ENCODE data around the gene MAP2. TPM values are rescaled to one million over a fixed set of nuclear protein-coding genes. Genes with fewer than 3 reads are reported as not detected.

Gene MAP2
- total and polyA plus RNA-seq, 2 donors (not counting 1 experiment from before 2014, with no cell fraction given): 51.0 to 60.1 TPM

- Histone ChIP-seq H3K27me3 (ENCODE audit: control insufficient read depth, insufficient read depth, low read length) (no peaks in the 10 kb centered on the region), H3K36me3 (ENCODE audit: control insufficient read depth, insufficient read depth, low read length) (no peaks in the 10 kb centered on the region), H3K4me1 (ENCODE audit: control insufficient read depth, extremely low read depth, insufficient read depth, low read length) (no peaks in the 10 kb centered on the region), H4K20me1 (ENCODE audit: control insufficient read depth, extremely low read depth, insufficient read depth, low read length) (no peaks in the 10 kb centered on the region), H2AFZ (ENCODE audit: low read length) (no peak overlapping the region), H3K27ac (ENCODE audit: insufficient read depth, low read length) (no peak overlapping the region), H3K9me3 (ENCODE audit: control insufficient read depth, insufficient read depth, low read depth, low read length) (no peaks in the 10 kb centered on the region), H3K4me3 (replicated peaks in 1 of 4; ENCODE audit: control extremely low read depth in 1 of 4, insufficient read depth in 1 of 4, low read depth in 3 of 4, low read length in 4 of 4) (no peak overlapping the region), H3K79me2 (ENCODE audit: control insufficient read depth, insufficient read depth, low read length) (no peaks in the 10 kb centered on the region), H3K4me2 (ENCODE audit: extremely low read depth, insufficient read depth, low read length) (no peak overlapping the region), H3K9ac (ENCODE audit: insufficient read depth, low read length) (no peak overlapping the region)
- DNase-seq (ENCODE audit: low read depth in 2 of 2): no peak
- TF ChIP-seq CTCF (conservative IDR thresholded peaks at IDR 0.05 in 1 of 2, IDR thresholded peaks at IDR 0.05 in 1 of 2; ENCODE audit: low read depth in 1 of 2, low read length in 2 of 2) (no peak), EZH2 (IDR thresholded peaks at IDR 0.05; ENCODE audit: low read length, missing control alignments) (no peak)
These were observed 6.9 kb upstream of the MAP2 start for GRCh38 chr2:209416913-209417312.

- no peak for DNase-seq (ENCODE audit: low read depth in 2 of 2)
- Histone ChIP-seq H3K4me1 (ENCODE audit: control insufficient read depth, extremely low read depth, insufficient read depth, low read length) (peaks cover 2% of the 10 kb centered on the region), H2AFZ (ENCODE audit: low read length) (no peak overlapping the region), H3K27ac (ENCODE audit: insufficient read depth, low read length) (no peak overlapping the region), H4K20me1 (ENCODE audit: control insufficient read depth, extremely low read depth, insufficient read depth, low read length) (no peaks in the 10 kb centered on the region), H3K9ac (ENCODE audit: insufficient read depth, low read length) (no peak overlapping the region), H3K36me3 (ENCODE audit: control insufficient read depth, insufficient read depth, low read length) (no peaks in the 10 kb centered on the region), H3K79me2 (ENCODE audit: control insufficient read depth, insufficient read depth, low read length) (no peaks in the 10 kb centered on the region), H3K27me3 (ENCODE audit: control insufficient read depth, insufficient read depth, low read length) (no peaks in the 10 kb centered on the region), H3K4me2 (ENCODE audit: extremely low read depth, insufficient read depth, low read length) (no peak overlapping the region), H3K9me3 (ENCODE audit: control insufficient read depth, insufficient read depth, low read depth, low read length) (no peaks in the 10 kb centered on the region), H3K4me3 (replicated peaks in 1 of 4; ENCODE audit: control extremely low read depth in 1 of 4, insufficient read depth in 1 of 4, low read depth in 3 of 4, low read length in 4 of 4) (no peak overlapping the region)
- no peak for TF ChIP-seq EZH2 (IDR thresholded peaks at IDR 0.05; ENCODE audit: low read length, missing control alignments)
- no peak for TF ChIP-seq CTCF (conservative IDR thresholded peaks at IDR 0.05 in 1 of 2, IDR thresholded peaks at IDR 0.05 in 1 of 2; ENCODE audit: low read depth in 1 of 2, low read length in 2 of 2)
These were observed 1.6 kb upstream of the MAP2 start for GRCh38 chr2:209422191-209422754.

DNA sequence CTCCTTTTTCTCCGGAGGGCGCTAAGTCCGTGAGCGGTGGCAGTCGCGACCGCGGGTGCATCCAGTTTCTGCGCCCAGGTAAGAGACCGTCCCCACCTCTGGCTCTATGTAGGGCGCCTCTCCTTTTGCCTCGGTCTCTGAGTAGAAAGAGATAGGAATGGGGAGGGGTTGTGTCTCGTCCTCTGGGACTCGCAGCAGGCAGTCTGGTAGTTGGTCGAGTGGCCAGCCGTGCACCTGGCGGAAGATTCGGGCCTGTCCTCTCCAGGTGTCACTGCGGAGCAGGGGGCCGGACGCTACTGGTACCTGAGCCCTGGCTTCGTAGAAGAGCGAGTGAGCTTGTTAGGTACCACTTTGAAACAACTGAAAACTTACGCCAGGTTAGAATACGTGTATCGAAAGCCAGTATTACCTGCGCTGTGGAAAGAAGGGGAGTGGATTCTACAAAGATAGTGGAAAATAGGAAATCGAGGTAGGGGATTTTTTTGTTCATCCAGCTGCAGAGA, 403 bp downstream of the MAP2 start:
- TF ChIP-seq EZH2 (IDR thresholded peaks at IDR 0.05; ENCODE audit: low read length, missing control alignments) (no peak), CTCF (conservative IDR thresholded peaks at IDR 0.05 in 1 of 2, IDR thresholded peaks at IDR 0.05 in 1 of 2; ENCODE audit: low read depth in 1 of 2, low read length in 2 of 2) (no peak)
- peak overlapping the region; percentile 60 for H3K9ac ChIP-seq (ENCODE audit: insufficient read depth, low read length)
- H3K9me3 ChIP-seq (ENCODE audit: control insufficient read depth, insufficient read depth, low read depth, low read length): no peaks in the 10 kb centered on the region
- H3K4me1 ChIP-seq (ENCODE audit: control insufficient read depth, extremely low read depth, insufficient read depth, low read length): peaks cover 2% of the 10 kb centered on the region
- H3K27ac ChIP-seq (ENCODE audit: insufficient read depth, low read length): no peak overlapping the region
- no peaks in the 10 kb centered on the region for H4K20me1 ChIP-seq (ENCODE audit: control insufficient read depth, extremely low read depth, insufficient read depth, low read length)
- DNase-seq (ENCODE audit: low read depth in 2 of 2): no peak
- H2AFZ ChIP-seq (ENCODE audit: low read length): peak overlapping the region; percentile 84
- no peaks in the 10 kb centered on the region for H3K27me3 ChIP-seq (ENCODE audit: control insufficient read depth, insufficient read depth, low read length)
- peak overlapping the region; percentile 78 to 89 (median 86) for H3K4me3 ChIP-seq (replicated peaks in 1 of 4; ENCODE audit: control extremely low read depth in 1 of 4, insufficient read depth in 1 of 4, low read depth in 3 of 4, low read length in 4 of 4)
- no peaks in the 10 kb centered on the region for H3K79me2 ChIP-seq (ENCODE audit: control insufficient read depth, insufficient read depth, low read length)
- no peaks in the 10 kb centered on the region for H3K36me3 ChIP-seq (ENCODE audit: control insufficient read depth, insufficient read depth, low read length)
- peak overlapping the region; percentile 96 for H3K4me2 ChIP-seq (ENCODE audit: extremely low read depth, insufficient read depth, low read length)
